CD8-positive, alpha-beta memory T cell (primary cell): ENCODE results near the gene ATP11A. TPM values are rescaled to one million over a fixed set of nuclear protein-coding genes. Genes with fewer than 3 reads are reported as not detected.
"Not testable (repeated sequence)": the region's sequence is repeated elsewhere in the genome, so short reads cannot be mapped to it uniquely, and the experiment has no call there.

Source experiments
- CTCF ChIA-PET: fragments of 350-600 bp; sonication (Branson Sonifier 250); formaldehyde crosslinking; loops from one replicate; lab custom pipeline; 2021; ENCODE audit warnings: antibody characterized with exemption; lab: Charles Lee
- POLR2A ChIA-PET: fragments of 350-600 bp; sonication (Branson Sonifier 250); formaldehyde crosslinking; loops from one replicate; lab custom pipeline; 2021; ENCODE audit warnings: antibody characterized with exemption; lab: Charles Lee
- DNase-seq, 5 donors: peaks; one replicate each; pipeline versions ENCODE4 v3.0.0 to v3.0.0-alpha.2; 2020 to 2022; ENCODE audit warnings: mixed read lengths in 1 of 5
- H3K27ac ChIP-seq: one replicate; pipeline ENCODE4 v1.7.0; 2013; ENCODE audit warnings: low read depth, mild to moderate bottlenecking, low read length, moderate library complexity
- H3K27me3 ChIP-seq: 2 replicates; pipeline ENCODE4 v1.7.0; 2013; ENCODE audit warnings: low read length, mild to moderate bottlenecking; ENCODE audit not compliant: insufficient read depth, poor library complexity, severe bottlenecking
- H3K36me3 ChIP-seq: 2 replicates; pipeline ENCODE4 v1.7.0; 2013; ENCODE audit warnings: mild to moderate bottlenecking, low read length, moderate library complexity; ENCODE audit not compliant: insufficient read depth
- H3K4me1 ChIP-seq: 2 replicates; pipeline ENCODE4 v1.7.0; 2013; ENCODE audit warnings: mild to moderate bottlenecking, low read length, moderate library complexity; ENCODE audit not compliant: insufficient read depth
- H3K4me3 ChIP-seq: 2 replicates; pipeline ENCODE4 v1.7.0; 2013; ENCODE audit warnings: mild to moderate bottlenecking, low read length
- H3K9me3 ChIP-seq: 2 replicates; pipeline ENCODE4 v1.7.0; 2013; ENCODE audit warnings: mild to moderate bottlenecking, low read length
- H3K27ac Mint-ChIP-seq, 8 donors: one replicate each; pipeline ENCODE4 v1.8.0; 2020 to 2021; ENCODE audit warnings: mixed read lengths in 8 of 8, mild to moderate bottlenecking in 6 of 8, inconsistent platforms in 3 of 8, moderate library complexity in 3 of 8
- H3K27me3 Mint-ChIP-seq, 2 donors: one replicate each; pipeline ENCODE4 v1.8.0; 2020 to 2021; ENCODE audit warnings: mixed read lengths in 2 of 2, mild to moderate bottlenecking in 1 of 2, moderate library complexity in 1 of 2
- H3K36me3 Mint-ChIP-seq, 3 donors: one replicate each; pipeline ENCODE4 v1.8.0; 2020 to 2021; ENCODE audit warnings: mixed read lengths in 3 of 3, inconsistent platforms in 1 of 3, mild to moderate bottlenecking in 1 of 3
- H3K4me1 Mint-ChIP-seq, 3 donors: one replicate each; pipeline ENCODE4 v1.8.0; 2020 to 2021; ENCODE audit warnings: mixed read lengths in 3 of 3, inconsistent platforms in 1 of 3, mild to moderate bottlenecking in 1 of 3
- H3K4me3 Mint-ChIP-seq, 7 donors: one replicate each; pipeline ENCODE4 v1.8.0; 2020 to 2021; ENCODE audit warnings: mixed read lengths in 7 of 7, mild to moderate bottlenecking in 6 of 7, moderate library complexity in 4 of 7, inconsistent platforms in 2 of 7
- H3K9me3 Mint-ChIP-seq, 5 donors: one replicate each; pipeline ENCODE4 v1.8.0; 2020 to 2022; ENCODE audit warnings: mixed read lengths in 5 of 5, mild to moderate bottlenecking in 3 of 5, moderate library complexity in 2 of 5, inconsistent platforms in 1 of 5
- polyA plus RNA-seq: library from polyadenylated mRNA; unstranded; fragments of 300-500 nt; fragmentation: Illumina TruSeq; gene quantifications from one replicate; pipeline ENCODE4 v1.2.3, GENCODE V29; 2021
- total RNA-seq, 2 experiments: library from RNA; stranded (reverse); gene quantifications; one replicate each; pipeline ENCODE4 v1.2.3, GENCODE V29; 2021

The ATP11A gene
- total and polyA plus RNA-seq, 3 experiments from 2014 or later: 4.5 to 34.6 (median 34.0) TPM

DNA sequence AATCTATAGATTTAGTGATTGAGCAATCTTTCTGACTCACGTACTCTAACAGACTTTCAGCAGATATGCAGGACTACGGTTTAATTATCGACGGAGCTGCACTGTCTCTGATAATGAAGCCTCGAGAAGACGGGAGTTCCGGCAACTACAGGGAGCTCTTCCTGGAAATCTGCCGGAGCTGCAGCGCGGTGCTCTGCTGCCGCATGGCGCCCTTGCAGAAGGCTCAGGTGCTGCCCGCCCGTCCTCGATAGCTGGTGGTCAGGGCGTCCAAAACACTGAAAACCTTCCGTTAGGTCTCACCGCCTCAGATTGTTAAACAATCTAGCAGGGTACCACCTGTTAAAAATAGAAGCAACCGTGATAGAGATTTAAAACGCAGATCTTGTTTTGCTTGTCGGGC is 166.0 kb downstream of the ATP11A start:
- H3K27me3 ChIP-seq: no peaks in the 10 kb centered on the region
- no peak overlapping the region for H3K4me3 ChIP-seq
- peaks cover 5 to 92% (median 33%) of the 10 kb centered on the region in 3 donors for H3K36me3 Mint-ChIP-seq
- H3K4me1 Mint-ChIP-seq: no peaks in the 10 kb centered on the region
- no peak for DNase-seq
- H3K9me3 ChIP-seq: no peaks in the 10 kb centered on the region
- H3K9me3 Mint-ChIP-seq: no peaks in the 10 kb centered on the region
- no peak overlapping the region for H3K27ac Mint-ChIP-seq
- POLR2A ChIA-PET: no interaction called here
- H3K36me3 ChIP-seq: peaks cover 3% of the 10 kb centered on the region
- H3K4me1 ChIP-seq: no peaks in the 10 kb centered on the region
- H3K4me3 Mint-ChIP-seq: no peak overlapping the region
- no peak overlapping the region for H3K27ac ChIP-seq
- no peaks in the 10 kb centered on the region for H3K27me3 Mint-ChIP-seq
- CTCF ChIA-PET: no interaction called here

DNA sequence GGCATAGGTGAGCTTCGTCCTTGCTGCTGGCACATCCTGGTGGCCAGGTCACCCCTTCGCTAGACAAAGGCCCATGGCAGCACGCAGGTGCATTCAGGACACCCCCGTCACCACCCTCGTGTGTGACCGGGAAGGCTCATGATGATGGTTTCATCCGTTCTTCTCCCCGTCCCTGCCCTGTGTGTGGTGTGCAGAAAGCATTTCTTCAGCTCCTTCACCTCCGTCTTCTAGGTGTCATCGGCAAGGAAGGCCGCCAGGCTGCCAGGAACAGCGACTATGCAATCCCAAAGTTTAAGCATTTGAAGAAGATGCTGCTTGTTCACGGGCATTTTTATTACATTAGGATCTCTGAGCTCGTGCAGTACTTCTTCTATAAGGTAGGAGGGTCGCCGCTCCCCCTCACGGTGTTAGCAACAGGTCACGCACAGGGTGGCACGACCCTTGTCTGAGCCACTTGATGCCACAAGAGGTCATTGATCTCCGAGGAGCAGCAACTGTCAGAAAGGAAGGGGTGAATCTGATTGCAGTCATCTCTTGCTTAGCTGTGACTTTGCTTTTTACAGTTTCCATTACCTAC is 168.2 kb downstream of the ATP11A start:
- no peaks in the 10 kb centered on the region for H3K9me3 Mint-ChIP-seq
- H3K4me1 ChIP-seq: no peaks in the 10 kb centered on the region
- H3K4me1 Mint-ChIP-seq: no peaks in the 10 kb centered on the region
- H3K36me3 ChIP-seq: peaks cover 3% of the 10 kb centered on the region
- no peak overlapping the region for H3K4me3 ChIP-seq
- H3K36me3 Mint-ChIP-seq: peaks cover 0 to 90% (median 30%) of the 10 kb centered on the region in 3 donors
- no peak for DNase-seq
- no peaks in the 10 kb centered on the region for H3K27me3 ChIP-seq
- no peaks in the 10 kb centered on the region for H3K27me3 Mint-ChIP-seq
- ChIA-PET CTCF (no interaction called here), POLR2A (no interaction called here)
- no peak overlapping the region for H3K27ac ChIP-seq
- H3K9me3 ChIP-seq: no peaks in the 10 kb centered on the region
- H3K4me3 Mint-ChIP-seq: no peak overlapping the region
- no peak overlapping the region for H3K27ac Mint-ChIP-seq

DNA sequence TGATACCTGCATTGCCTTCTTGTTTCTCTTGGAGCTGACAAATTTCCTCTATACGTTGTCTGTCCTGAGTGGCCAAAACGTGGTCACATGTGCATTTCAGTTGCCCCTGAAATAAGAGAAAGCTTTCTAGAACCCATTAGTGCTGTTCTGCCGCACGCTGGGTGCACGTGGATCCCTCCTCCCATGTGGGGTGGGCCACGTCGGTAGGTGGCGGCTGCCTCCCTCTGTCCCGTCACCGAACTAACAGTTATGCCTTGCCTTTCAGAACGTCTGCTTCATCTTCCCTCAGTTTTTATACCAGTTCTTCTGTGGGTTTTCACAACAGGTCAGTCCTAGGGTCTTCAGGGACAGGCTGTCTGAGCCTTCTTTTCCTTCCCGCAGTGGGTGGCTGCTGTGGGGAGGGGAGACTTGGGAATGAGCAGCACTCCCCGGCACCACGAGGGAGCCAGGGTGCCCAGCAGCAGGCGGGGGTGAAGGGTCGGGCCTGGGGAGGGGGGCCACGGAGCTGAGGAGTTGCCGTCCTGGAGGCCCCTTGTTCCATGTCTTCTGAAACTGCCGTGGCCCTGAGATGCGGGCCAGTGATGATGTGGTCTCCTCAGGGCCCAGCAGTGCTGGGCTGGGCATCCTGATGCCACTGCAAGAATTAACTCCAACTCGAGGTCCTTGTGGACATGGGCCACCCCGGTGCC is 169.4 kb downstream of the ATP11A start:
- CTCF ChIA-PET: no interaction called here
- Histone ChIP-seq H3K9me3 (no peaks in the 10 kb centered on the region), H3K4me3 (no peak overlapping the region), H3K36me3 (peaks cover 3% of the 10 kb centered on the region), H3K27me3 (no peaks in the 10 kb centered on the region), H3K27ac (no peak overlapping the region), H3K4me1 (no peaks in the 10 kb centered on the region)
- Mint-ChIP-seq H3K27me3 (no peaks in the 10 kb centered on the region), H3K4me1 (no peaks in the 10 kb centered on the region), H3K36me3 (peaks cover 0 to 81% (median 21%) of the 10 kb centered on the region in 3 donors), H3K27ac (peak overlapping the region in 1 of 8 donors; percentile 29), H3K9me3 (no peaks in the 10 kb centered on the region), H3K4me3 (no peak overlapping the region)
- no peak for DNase-seq
- POLR2A ChIA-PET: no interaction called here

DNA sequence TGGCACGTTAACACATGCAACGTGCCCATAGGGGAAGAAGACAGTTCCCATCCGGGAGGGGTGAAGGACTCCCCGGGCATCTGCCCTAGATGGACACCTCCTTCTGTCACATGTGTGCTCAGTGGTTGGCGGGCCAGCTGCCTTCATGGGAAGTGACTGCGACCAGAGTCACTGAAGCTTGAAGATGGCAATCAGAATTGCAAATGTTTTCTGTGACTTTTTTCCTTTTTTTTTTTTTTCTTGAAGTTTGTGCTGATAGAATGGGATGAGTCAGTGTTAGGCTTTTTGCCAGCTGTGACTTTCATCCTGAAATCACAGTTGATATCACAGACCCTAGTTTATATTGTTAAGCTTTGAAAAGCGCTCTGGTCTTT is 170.0 kb downstream of the ATP11A start:
- no peaks in the 10 kb centered on the region for H3K9me3 Mint-ChIP-seq
- Histone ChIP-seq H3K4me1 (no peaks in the 10 kb centered on the region), H3K36me3 (peaks cover under 1% of the 10 kb centered on the region), H3K4me3 (no peak overlapping the region), H3K9me3 (no peaks in the 10 kb centered on the region), H3K27ac (no peak overlapping the region), H3K27me3 (no peaks in the 10 kb centered on the region)
- no peak for DNase-seq
- H3K27me3 Mint-ChIP-seq: no peaks in the 10 kb centered on the region
- CTCF ChIA-PET: no interaction called here
- POLR2A ChIA-PET: no interaction called here
- H3K36me3 Mint-ChIP-seq: peaks cover 0 to 77% (median 18%) of the 10 kb centered on the region in 3 donors
- no peak overlapping the region for H3K4me3 Mint-ChIP-seq
- H3K27ac Mint-ChIP-seq: peak overlapping the region in 1 of 8 donors; percentile 29
- H3K4me1 Mint-ChIP-seq: no peaks in the 10 kb centered on the region

DNA sequence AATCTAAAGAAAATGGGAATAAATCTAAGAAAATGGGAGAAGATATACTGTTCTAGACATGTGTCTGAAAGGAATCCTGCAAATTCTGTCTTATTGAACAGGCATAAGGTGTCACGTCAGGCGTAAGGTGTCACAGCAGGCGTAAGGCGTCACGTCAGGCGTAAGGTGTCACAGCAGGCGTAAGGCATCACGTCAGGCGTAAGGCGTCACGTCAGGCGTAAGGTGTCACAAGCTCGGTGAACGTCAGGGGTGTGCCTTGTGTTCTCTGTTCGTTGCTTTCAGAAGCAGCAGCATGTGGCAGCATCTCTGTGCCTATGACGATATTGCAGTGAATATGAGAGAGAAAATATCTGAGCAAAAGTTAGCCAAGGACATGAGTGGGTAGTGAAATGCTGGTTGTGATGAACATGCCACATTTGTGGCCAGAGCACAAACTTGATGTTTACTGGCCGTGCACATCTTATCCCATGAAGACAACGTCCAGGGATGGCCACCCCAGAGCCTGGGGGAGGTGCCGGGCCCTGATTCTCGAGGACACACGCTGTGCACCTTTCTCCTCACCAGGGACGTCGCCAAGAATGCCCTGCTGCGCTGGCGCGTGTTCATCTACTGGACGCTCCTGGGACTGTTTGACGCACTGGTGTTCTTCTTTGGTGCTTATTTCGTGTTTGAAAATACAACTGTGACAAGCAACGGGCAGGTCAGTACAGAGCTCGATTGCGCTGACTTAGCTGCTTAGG is 172.2 kb downstream of the ATP11A start:
- ChIA-PET POLR2A (no interaction called here), CTCF (no interaction called here)
- Histone ChIP-seq H3K4me1 (no peaks in the 10 kb centered on the region), H3K9me3 (no peaks in the 10 kb centered on the region), H3K4me3 (no peak overlapping the region), H3K27ac (no peak overlapping the region), H3K27me3 (no peaks in the 10 kb centered on the region), H3K36me3 (no peaks in the 10 kb centered on the region)
- no peaks in the 10 kb centered on the region for H3K9me3 Mint-ChIP-seq
- H3K36me3 Mint-ChIP-seq: peaks cover 4 to 65% (median 23%) of the 10 kb centered on the region in 3 donors
- no peaks in the 10 kb centered on the region for H3K4me1 Mint-ChIP-seq
- no peaks in the 10 kb centered on the region for H3K27me3 Mint-ChIP-seq
- H3K27ac Mint-ChIP-seq: no peak overlapping the region
- DNase-seq: no peak
- no peak overlapping the region for H3K4me3 Mint-ChIP-seq

DNA sequence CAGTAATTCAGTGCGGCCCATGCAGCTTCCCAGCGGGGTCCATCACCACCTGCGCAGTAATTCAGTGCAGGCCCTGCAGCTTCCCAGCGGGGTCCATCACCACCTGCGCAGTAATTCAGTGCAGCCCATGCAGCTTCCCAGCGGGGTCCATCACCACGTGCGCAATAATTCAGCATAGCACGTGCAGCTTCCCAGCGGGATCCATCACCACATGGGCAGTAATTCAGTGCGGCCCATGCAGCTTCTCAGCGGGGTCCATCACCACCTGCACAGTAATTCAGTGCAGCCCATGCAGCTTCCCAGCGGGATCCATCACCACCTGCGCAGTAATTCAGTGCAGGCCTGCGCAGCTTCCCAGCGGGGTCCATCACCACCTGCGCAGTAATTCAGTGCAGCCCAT is 173.5 kb downstream of the ATP11A start:
- H3K36me3 Mint-ChIP-seq: peaks cover 9 to 62% (median 23%) of the 10 kb centered on the region in 3 donors
- H3K9me3 Mint-ChIP-seq, H3K4me1 Mint-ChIP-seq, POLR2A ChIA-PET, H3K4me3 Mint-ChIP-seq, H3K4me1 ChIP-seq, H3K9me3 ChIP-seq, H3K36me3 ChIP-seq, CTCF ChIA-PET, H3K27ac ChIP-seq, H3K27me3 ChIP-seq, H3K27me3 Mint-ChIP-seq, H3K27ac Mint-ChIP-seq, H3K4me3 ChIP-seq, DNase-seq: not testable (repeated sequence)

DNA sequence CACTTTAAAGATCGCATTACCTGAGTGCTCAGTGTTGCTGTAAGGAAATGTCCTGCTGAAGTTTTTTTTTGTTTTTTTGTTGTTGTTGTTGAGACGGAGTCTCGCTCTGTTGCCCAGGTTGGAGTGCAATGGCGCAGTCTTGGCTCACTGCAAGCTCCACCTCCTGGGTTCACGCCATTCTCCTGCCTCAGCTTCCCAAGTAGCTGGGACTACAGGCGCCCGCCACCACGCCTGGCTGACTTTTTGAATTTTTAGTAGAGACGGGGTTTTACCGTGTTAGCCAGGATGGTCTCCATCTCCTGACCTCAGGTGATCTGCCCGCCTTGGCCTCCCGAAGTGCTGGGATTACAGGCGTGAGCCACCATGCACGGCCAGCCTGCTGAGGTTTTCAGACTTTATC is 175.6 kb downstream of the ATP11A start:
- H3K36me3 Mint-ChIP-seq: peaks cover 16 to 49% (median 22%) of the 10 kb centered on the region in 3 donors
- H3K9me3 ChIP-seq, H3K27me3 Mint-ChIP-seq, H3K27ac ChIP-seq, H3K27ac Mint-ChIP-seq, CTCF ChIA-PET, H3K27me3 ChIP-seq, H3K4me1 ChIP-seq, H3K36me3 ChIP-seq, H3K9me3 Mint-ChIP-seq, DNase-seq, H3K4me1 Mint-ChIP-seq, H3K4me3 Mint-ChIP-seq, POLR2A ChIA-PET, H3K4me3 ChIP-seq: not testable (repeated sequence)

DNA sequence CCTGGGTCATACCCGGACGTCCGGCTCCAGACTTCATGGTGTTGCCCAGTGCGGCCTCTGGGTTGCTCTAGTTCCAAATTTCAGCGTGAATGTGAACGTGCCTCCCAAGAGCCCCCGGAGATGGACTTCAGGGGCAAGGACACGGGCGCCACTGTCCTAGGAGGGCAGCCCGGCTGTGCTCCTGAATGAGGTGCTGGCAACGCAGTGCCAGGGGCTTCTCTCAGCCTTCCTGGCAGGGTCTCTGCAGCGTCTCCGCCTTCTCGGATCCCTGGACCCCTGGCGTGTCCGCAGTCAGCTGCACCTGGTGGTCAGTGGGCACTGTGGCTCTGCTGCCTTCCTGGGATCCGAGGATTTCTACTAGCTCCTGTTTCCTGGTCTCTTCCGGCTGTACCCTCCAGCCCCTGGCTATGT is 177.5 kb downstream of the ATP11A start:
- H3K4me1 ChIP-seq: peaks cover 7% of the 10 kb centered on the region
- H3K4me1 Mint-ChIP-seq: peaks cover 0 to 2% (median 0%) of the 10 kb centered on the region in 3 donors
- H3K36me3 ChIP-seq: no peaks in the 10 kb centered on the region
- no peaks in the 10 kb centered on the region for H3K27me3 ChIP-seq
- no peak overlapping the region for H3K27ac Mint-ChIP-seq
- H3K9me3 ChIP-seq: no peaks in the 10 kb centered on the region
- peaks cover 14 to 33% (median 16%) of the 10 kb centered on the region in 3 donors for H3K36me3 Mint-ChIP-seq
- no peak overlapping the region for H3K4me3 ChIP-seq
- ChIA-PET CTCF (no interaction called here), POLR2A (no interaction called here)
- DNase-seq: no peak
- H3K27me3 Mint-ChIP-seq: no peaks in the 10 kb centered on the region
- no peak overlapping the region for H3K4me3 Mint-ChIP-seq
- no peak overlapping the region for H3K27ac ChIP-seq
- peaks cover 0 to 3% (median 0%) of the 10 kb centered on the region in 5 donors for H3K9me3 Mint-ChIP-seq
